H1 (cell line): ENCODE measurements around the gene SIGLEC15. TPM values are rescaled to one million over a fixed set of nuclear protein-coding genes. Genes with fewer than 3 reads are reported as not detected.

Source experiments
- BCL11A ChIP-seq, 2 experiments: IDR thresholded peaks; one replicate each; pipeline ENCODE4 v1.6.1; 2011; ENCODE audit warnings: low read depth in 2 of 2, low read length in 2 of 2, mild to moderate bottlenecking in 2 of 2
- BRCA1 ChIP-seq: IDR thresholded peaks from 2 replicates; pipeline ENCODE4 v1.6.1; 2012; ENCODE audit warnings: low read depth, low read length, improper control_type of control experiment
- EGR1 ChIP-seq: IDR thresholded peaks from 2 replicates; pipeline ENCODE4 v1.6.1; 2011; ENCODE audit warnings: low read depth, low read length, borderline replicate concordance
- PHF8 ChIP-seq: fragments of 200-600 bp; sonication (generic); conservative IDR thresholded peaks from 2 replicates; pipeline ENCODE4 v1.7.1; 2012; ENCODE audit warnings: low read depth, mild to moderate bottlenecking, inconsistent platforms, low read length, moderate library complexity
- SIRT6 ChIP-seq: IDR thresholded peaks from one replicate; pipeline ENCODE4 v1.7.1; 2012; ENCODE audit warnings: low read length, inconsistent platforms
- polyA plus RNA-seq, 7 experiments: library from polyadenylated mRNA; depleted of rRNA in 3 of 7; stranded (reverse) in 5 of 7; unstranded in 2 of 7; fragments of >200 nt in 5 of 7; fragments of 200-250 nt in 2 of 7; gene quantifications; 1 replicate in 5 of 7; 2 replicates in 1 of 7; 4 replicates in 1 of 7; pipeline versions ENCODE4 v1.2.1 to v1.2.3, GENCODE V29; 2011 to 2013; ENCODE audit warnings: missing spikeins in 2 of 7, mixed read lengths in 2 of 7
- total RNA-seq: library from RNA; stranded (reverse); fragmentation: NEBNext Ultra II Directional; extraction: Animal tissue kit (Norgen Biotek cat#: 25700); gene quantifications from 2 replicates; pipeline ENCODE4 v1.2.1, GENCODE V29; 2021
- TF ChIP-seq, protein P1 (sequence below), 3 experiments: IDR thresholded peaks; 1 replicate in 2 of 3; 2 replicates in 1 of 3; pipeline versions ENCODE4 v1.5.1 to v1.6.1; 2011; ENCODE audit warnings: low read length in 3 of 3, mild to moderate bottlenecking in 3 of 3, inconsistent platforms in 2 of 3, low read depth in 1 of 3, moderate library complexity in 1 of 3; ENCODE audit not compliant: insufficient read depth in 1 of 3; ENCODE audit errors: control extremely low read depth in 1 of 3

SIGLEC15 gene
- total and polyA plus RNA-seq, 2 of the 8 experiments (the other 6 are each of a cell fraction or from before 2014, with no cell fraction given) = 0.20 to 0.37 TPM

DNA sequence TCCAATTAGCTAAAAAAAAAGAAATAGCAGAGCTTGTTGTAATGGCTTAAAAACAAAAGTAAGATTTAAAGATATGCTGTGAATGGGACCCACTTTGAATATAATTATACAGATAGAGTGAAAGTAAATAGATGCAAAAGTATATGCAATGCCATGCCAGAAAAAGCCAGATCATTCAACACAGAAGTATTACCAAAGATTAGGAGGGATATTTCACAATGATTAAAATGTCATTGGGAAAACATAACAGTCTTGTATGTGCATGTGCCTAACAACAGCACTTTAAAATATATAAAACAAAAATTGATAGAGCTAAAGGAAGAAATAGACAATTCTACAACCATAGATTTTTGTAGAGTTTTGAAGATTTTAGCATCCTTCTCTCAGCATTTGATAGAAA is 19.9 kb upstream of the SIGLEC15 start (continued):
- TF ChIP-seq, protein P1, sequence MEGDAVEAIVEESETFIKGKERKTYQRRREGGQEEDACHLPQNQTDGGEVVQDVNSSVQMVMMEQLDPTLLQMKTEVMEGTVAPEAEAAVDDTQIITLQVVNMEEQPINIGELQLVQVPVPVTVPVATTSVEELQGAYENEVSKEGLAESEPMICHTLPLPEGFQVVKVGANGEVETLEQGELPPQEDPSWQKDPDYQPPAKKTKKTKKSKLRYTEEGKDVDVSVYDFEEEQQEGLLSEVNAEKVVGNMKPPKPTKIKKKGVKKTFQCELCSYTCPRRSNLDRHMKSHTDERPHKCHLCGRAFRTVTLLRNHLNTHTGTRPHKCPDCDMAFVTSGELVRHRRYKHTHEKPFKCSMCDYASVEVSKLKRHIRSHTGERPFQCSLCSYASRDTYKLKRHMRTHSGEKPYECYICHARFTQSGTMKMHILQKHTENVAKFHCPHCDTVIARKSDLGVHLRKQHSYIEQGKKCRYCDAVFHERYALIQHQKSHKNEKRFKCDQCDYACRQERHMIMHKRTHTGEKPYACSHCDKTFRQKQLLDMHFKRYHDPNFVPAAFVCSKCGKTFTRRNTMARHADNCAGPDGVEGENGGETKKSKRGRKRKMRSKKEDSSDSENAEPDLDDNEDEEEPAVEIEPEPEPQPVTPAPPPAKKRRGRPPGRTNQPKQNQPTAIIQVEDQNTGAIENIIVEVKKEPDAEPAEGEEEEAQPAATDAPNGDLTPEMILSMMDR (IDR thresholded peaks at IDR 0.05; ENCODE audit: control extremely low read depth in 1 of 3, insufficient read depth in 1 of 3, low read depth in 1 of 3, low read length in 3 of 3) = no peak
- TF ChIP-seq EGR1 (no peak), SIRT6 (no peak), BRCA1 (no peak), BCL11A (IDR thresholded peaks at IDR 0.05; ENCODE audit: low read depth in 2 of 2, low read length in 2 of 2) (no peak), PHF8 (no peak)
- TF ChIP-seq, all 59 proteins: peak for 0
